ENCODE data around the gene PLPP1. TPM values are rescaled to one million over a fixed set of nuclear protein-coding genes. Genes with fewer than 3 reads are reported as not detected.

Gene PLPP1
- total and polyA plus RNA-seq, 2 of the 8 experiments (the other 6 are each of a cell fraction or from before 2014, with no cell fraction given): 43.7 to 91.3 TPM

DNA sequence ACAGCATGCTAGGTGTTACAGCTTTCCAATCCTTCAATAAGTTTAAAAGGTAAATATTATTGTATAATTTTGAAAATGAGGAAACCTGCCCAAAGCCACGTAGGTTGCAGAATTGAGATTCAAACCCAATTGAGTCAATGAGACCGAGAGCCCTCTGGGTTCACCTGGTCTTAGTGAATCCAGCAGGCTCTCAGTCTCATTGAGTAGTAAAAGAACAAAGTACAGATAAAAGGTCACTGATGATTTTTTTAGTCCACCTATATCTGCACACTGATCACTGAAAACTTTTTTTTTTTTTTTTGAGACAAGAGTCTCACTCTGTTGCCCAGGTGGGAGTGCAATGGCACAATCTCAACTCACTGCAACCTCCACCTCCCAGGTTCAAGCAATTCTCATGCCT is 27.2 kb downstream of the PLPP1 start:
- Histone ChIP-seq H3K23ac (ENCODE audit: insufficient read length) (no peak overlapping the region), H2BK5ac (ENCODE audit: low read depth, low read length) (no peak overlapping the region), H3K4me1 (replicated peaks in 1 of 4; ENCODE audit: control insufficient read depth in 3 of 4, insufficient read depth in 4 of 4, low read length in 3 of 4) (peaks cover 0 to 10% (median 1%) of the 10 kb centered on the region in 4 experiments; a peak in 2 of 7 replicates), H3K18ac (ENCODE audit: extremely low read depth, low read length) (no peak overlapping the region), H3K14ac (ENCODE audit: insufficient read length) (no peak overlapping the region), H3K79me1 (ENCODE audit: low read depth, low read length) (peaks cover 4% of the 10 kb centered on the region), H4K20me1 (replicated peaks in 1 of 2; ENCODE audit: control insufficient read depth in 1 of 2, insufficient read depth in 2 of 2, low read length in 2 of 2) (peaks cover 0 to 6% of the 10 kb centered on the region in 2 experiments), H2BK12ac (ENCODE audit: low read depth, low read length) (no peak overlapping the region), H3K4ac (replicated peaks; ENCODE audit: insufficient read length, low read depth, low read length) (no peak overlapping the region), H3K27me3 (replicated peaks in 1 of 4; ENCODE audit: control insufficient read depth in 3 of 4, extremely low read depth in 1 of 4, insufficient read depth in 3 of 4, low read length in 3 of 4) (no peaks in the 10 kb centered on the region), H4K8ac (ENCODE audit: extremely low read depth, insufficient read depth, low read length) (no peak overlapping the region), H4K5ac (ENCODE audit: insufficient read length, low read depth, low read length) (no peak overlapping the region), H3K4me2 (ENCODE audit: insufficient read depth in 1 of 2, low read depth in 2 of 2, low read length in 2 of 2) (no peak overlapping the region), H2BK15ac (ENCODE audit: low read length) (no peak overlapping the region), H2BK120ac (replicated peaks; ENCODE audit: low read depth, low read length) (no peak overlapping the region), H3K9me3 (ENCODE audit: insufficient read depth in 2 of 2, low read depth in 1 of 2, low read length in 1 of 2) (no peaks in the 10 kb centered on the region), H3K23me2 (ENCODE audit: low read depth, low read length) (no peaks in the 10 kb centered on the region), H3K36me3 (ENCODE audit: control insufficient read depth in 2 of 4, insufficient read depth in 4 of 4, low read length in 3 of 4) (peaks cover 0 to 7% (median 0%) of the 10 kb centered on the region in 4 experiments; a peak in 1 of 8 replicates), H3K9ac (replicated peaks in 1 of 4; ENCODE audit: extremely low read depth in 1 of 4, low read depth in 3 of 4, low read length in 3 of 4) (no peak overlapping the region), H2AFZ (ENCODE audit: low read length) (no peak overlapping the region), H2AK5ac (ENCODE audit: low read depth, low read length) (no peak overlapping the region), H3K79me2 (ENCODE audit: control insufficient read depth in 1 of 2, insufficient read depth in 2 of 2, low read length in 2 of 2) (peaks cover 4 to 86% of the 10 kb centered on the region in 2 experiments; a peak in 3 of 4 replicates), H2BK20ac (ENCODE audit: low read length) (no peak overlapping the region), H3K27ac (ENCODE audit: low read depth, low read length) (no peak overlapping the region), H3K56ac (replicated peaks; ENCODE audit: insufficient read length, low read depth, low read length) (no peak overlapping the region), H3K4me3 (ENCODE audit: extremely low read depth in 1 of 4, insufficient read depth in 2 of 4, low read depth in 3 of 4, low read length in 4 of 4) (no peak overlapping the region), H4K91ac (replicated peaks; ENCODE audit: insufficient read length, low read length) (no peak overlapping the region)
- DNase-seq (ENCODE audit: low read depth in 1 of 2, low spot score in 2 of 2) (no peak), FAIRE-seq (no peak)
- ChIA-PET POLR2A (ENCODE audit: partially characterized antibody) (no interaction called here), CTCF (ENCODE audit: partially characterized antibody) (no interaction called here)
- 86% methylated on average over 2 of the region's 2 CpGs; no CpG with 5 or more reads in 1 of the 2 experiments for WGBS, 2 experiments (ENCODE audit: extremely low coverage in 1 of 2, insufficient coverage in 1 of 2, insufficient read length in 1 of 2, insufficient replicate concordance in 2 of 2, low coverage in 1 of 2, low lambda C conversion rate in 2 of 2, missing lambda C conversion rate in 1 of 2)
- TF ChIP-seq TAF7 (optimal IDR thresholded peaks at IDR 0.05; ENCODE audit: borderline replicate concordance, low read depth, low read length): no peak
- TF ChIP-seq, protein P1, sequence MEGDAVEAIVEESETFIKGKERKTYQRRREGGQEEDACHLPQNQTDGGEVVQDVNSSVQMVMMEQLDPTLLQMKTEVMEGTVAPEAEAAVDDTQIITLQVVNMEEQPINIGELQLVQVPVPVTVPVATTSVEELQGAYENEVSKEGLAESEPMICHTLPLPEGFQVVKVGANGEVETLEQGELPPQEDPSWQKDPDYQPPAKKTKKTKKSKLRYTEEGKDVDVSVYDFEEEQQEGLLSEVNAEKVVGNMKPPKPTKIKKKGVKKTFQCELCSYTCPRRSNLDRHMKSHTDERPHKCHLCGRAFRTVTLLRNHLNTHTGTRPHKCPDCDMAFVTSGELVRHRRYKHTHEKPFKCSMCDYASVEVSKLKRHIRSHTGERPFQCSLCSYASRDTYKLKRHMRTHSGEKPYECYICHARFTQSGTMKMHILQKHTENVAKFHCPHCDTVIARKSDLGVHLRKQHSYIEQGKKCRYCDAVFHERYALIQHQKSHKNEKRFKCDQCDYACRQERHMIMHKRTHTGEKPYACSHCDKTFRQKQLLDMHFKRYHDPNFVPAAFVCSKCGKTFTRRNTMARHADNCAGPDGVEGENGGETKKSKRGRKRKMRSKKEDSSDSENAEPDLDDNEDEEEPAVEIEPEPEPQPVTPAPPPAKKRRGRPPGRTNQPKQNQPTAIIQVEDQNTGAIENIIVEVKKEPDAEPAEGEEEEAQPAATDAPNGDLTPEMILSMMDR (IDR thresholded peaks at IDR 0.05; ENCODE audit: control extremely low read depth in 1 of 3, insufficient read depth in 1 of 3, low read depth in 1 of 3, low read length in 3 of 3): no peak
- no peak for TF ChIP-seq CEBPB (IDR thresholded peaks at IDR 0.05; ENCODE audit: low read depth, low read length)
- TF ChIP-seq SIX5 (IDR thresholded peaks at IDR 0.05; ENCODE audit: low read depth, low read length): no peak
- no peak for TF ChIP-seq TAF1 (IDR thresholded peaks at IDR 0.05; ENCODE audit: low read depth, low read length)
- TF ChIP-seq TCF12 (IDR thresholded peaks at IDR 0.05; ENCODE audit: low read depth, low read length): no peak
- no peak for TF ChIP-seq BCL11A (IDR thresholded peaks at IDR 0.05; ENCODE audit: low read depth in 2 of 2, low read length in 2 of 2)
- TF ChIP-seq GABPA (IDR thresholded peaks at IDR 0.05; ENCODE audit: borderline replicate concordance, insufficient read depth, low read length): no peak
- TF ChIP-seq, protein P2, sequence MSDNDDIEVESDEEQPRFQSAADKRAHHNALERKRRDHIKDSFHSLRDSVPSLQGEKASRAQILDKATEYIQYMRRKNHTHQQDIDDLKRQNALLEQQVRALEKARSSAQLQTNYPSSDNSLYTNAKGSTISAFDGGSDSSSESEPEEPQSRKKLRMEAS (IDR thresholded peaks at IDR 0.05): no peak
- no peak for TF ChIP-seq SIRT6 (IDR thresholded peaks at IDR 0.05; ENCODE audit: low read length)
- TF ChIP-seq SRF (IDR thresholded peaks at IDR 0.05; ENCODE audit: low read depth, low read length): no peak
- TF ChIP-seq SUZ12 (IDR thresholded peaks at IDR 0.05; ENCODE audit: low read length): no peak
- TF ChIP-seq BRCA1 (IDR thresholded peaks at IDR 0.05; ENCODE audit: low read depth, low read length): no peak

All from H1 (cell line).